GM12878 (cell line): ENCODE measurements around the gene TM9SF4. TPM values are rescaled to one million over a fixed set of nuclear protein-coding genes. Genes with fewer than 3 reads are reported as not detected.

ENCODE experiments used
- CEBPB ChIP-seq, 2 experiments: fragments of 150-350 bp in 1 of 2; IDR thresholded peaks; 2 replicates each; pipeline ENCODE4 v1.6.1; 2012 to 2014; ENCODE audit warnings: low read depth in 2 of 2, low read length in 2 of 2, borderline replicate concordance in 1 of 2, inconsistent platforms in 1 of 2
- CHD1 ChIP-seq: IDR thresholded peaks from 2 replicates; pipeline ENCODE4 v1.6.1; 2012; ENCODE audit warnings: low read depth, low read length, improper control_type of control experiment
- NFXL1 ChIP-seq: fragments of 450-650 bp; IDR thresholded peaks from 2 replicates; pipeline ENCODE4 v1.6.1; 2017; ENCODE audit warnings: antibody characterized with exemption, mild to moderate bottlenecking, borderline replicate concordance
- NRF1 ChIP-seq: conservative IDR thresholded peaks from 2 replicates; pipeline ENCODE4 v1.6.1; 2011; ENCODE audit warnings: mild to moderate bottlenecking, low read depth, low read length, improper control_type of control experiment
- ZBTB4 ChIP-seq: fragments of 450-650 bp; formaldehyde crosslinking; IDR thresholded peaks from 2 replicates; pipeline ENCODE4 v1.4.0; 2022; ENCODE audit warnings: mild to moderate bottlenecking, moderate library complexity
- ZNF592 ChIP-seq: fragments of 450-650 bp; IDR thresholded peaks from 2 replicates; pipeline ENCODE4 v1.6.1; 2017; ENCODE audit warnings: mild to moderate bottlenecking, moderate library complexity
- polyA plus RNA-seq, 11 experiments: library from polyadenylated mRNA; depleted of rRNA in 4 of 11; unstranded in 6 of 11; stranded (reverse) in 5 of 11; fragments of >200 nt; fragmentation: Nextera tagmentation in 4 of 11; fragmentation: Illumina TruSeq in 1 of 11; extraction: Ambion mirVana in 4 of 11; extraction: Trizol in 1 of 11; gene quantifications; 1 replicate in 1 of 11; 2 replicates in 10 of 11; pipeline versions ENCODE4 v1.2.1 to v1.2.3, GENCODE V29; 2011 to 2016; ENCODE audit warnings: inconsistent platforms in 2 of 11, missing spikeins in 2 of 11, low read depth in 1 of 11
- total RNA-seq, 4 experiments: library from RNA; depleted of rRNA in 3 of 4; stranded (reverse); fragments of >200 nt in 3 of 4; fragmentation: Illumina TruSeq in 1 of 4; extraction: Trizol in 1 of 4; gene quantifications; 2 replicates each; pipeline versions ENCODE4 v1.2.1 to v1.2.3, GENCODE V29; 2013 to 2021

TM9SF4 gene
- total and polyA plus RNA-seq, 10 of the 15 experiments (the other 5 are each of a cell fraction or from before 2014, with no cell fraction given), result 8.5 to 47.8 (median 24.3) TPM

GRCh38 chr20:32144898-32145662 lies 35.6 kb downstream of the TM9SF4 start (continued):
- TF ChIP-seq ZNF592, result no peak
- TF ChIP-seq CHD1, result no peak
- no peak for TF ChIP-seq ZBTB4
- no peak for TF ChIP-seq NFXL1
- no peak for TF ChIP-seq CEBPB (IDR thresholded peaks at IDR 0.05; ENCODE audit: borderline replicate concordance in 1 of 2, low read depth in 2 of 2, low read length in 2 of 2)
- no peak for TF ChIP-seq NRF1
